WERI-Rb-1 (cell line): ENCODE data around the gene AGT.
"Not testable (repeated sequence)": the region's sequence is repeated elsewhere in the genome, so short reads cannot be mapped to it uniquely, and the experiment has no call there.

ENCODE experiments used
- DNase-seq: peaks from one replicate; pipeline ENCODE4 v3.0.0-alpha.2; 2020
- H3K27ac ChIP-seq: fragments of 250-450 bp; sonication (Bioruptor Pico); 2 replicates; pipeline ENCODE4 v1.5.1; 2020; ENCODE audit warnings: mild to moderate bottlenecking, moderate library complexity
- H3K27me3 ChIP-seq: fragments of 250-450 bp; sonication (Bioruptor Pico); 2 replicates; pipeline ENCODE4 v1.5.1; 2021; ENCODE audit warnings: mild to moderate bottlenecking, low read depth, moderate library complexity; ENCODE audit not compliant: insufficient read depth, severe bottlenecking
- H3K36me3 ChIP-seq: fragments of 250-450 bp; sonication (Bioruptor Pico); 2 replicates; pipeline ENCODE4 v1.5.1; 2020; ENCODE audit warnings: mild to moderate bottlenecking, moderate library complexity
- H3K4me3 ChIP-seq: 2 replicates; pipeline ENCODE4 v1.5.1; 2011; ENCODE audit warnings: low read depth, mild to moderate bottlenecking, control low read depth, low read length
- H3K9me3 ChIP-seq: fragments of 250-450 bp; sonication (Bioruptor Pico); 2 replicates; pipeline ENCODE4 v1.5.1; 2021; ENCODE audit warnings: mild to moderate bottlenecking, moderate library complexity; ENCODE audit not compliant: severe bottlenecking
- CTCF ChIP-seq: IDR thresholded peaks from 2 replicates; pipeline ENCODE4 v1.5.1; 2011; ENCODE audit warnings: low read depth, mild to moderate bottlenecking, control low read depth, inconsistent platforms, low read length

Gene AGT

GRCh38 chr1:230725256-230726012, 11.5 kb upstream of the AGT start:
- Histone ChIP-seq H3K4me3 (no peak overlapping the region), H3K36me3 (no peaks in the 10 kb centered on the region), H3K9me3 (peaks cover 16% of the 10 kb centered on the region), H3K27me3 (no peaks in the 10 kb centered on the region), H3K27ac (no peak overlapping the region)
- no peak for TF ChIP-seq CTCF
- no peak for DNase-seq

- not testable (repeated sequence) for H3K27me3 ChIP-seq, H3K4me3 ChIP-seq, H3K27ac ChIP-seq, H3K36me3 ChIP-seq, DNase-seq
- peaks cover 16% of the 10 kb centered on the region for H3K9me3 ChIP-seq
Measured at GRCh38 chr1:230721849-230722522, 8.1 kb upstream of the AGT start.

GRCh38 chr1:230717251-230717650, 3.3 kb upstream of the AGT start:
- no peak for TF ChIP-seq CTCF
- Histone ChIP-seq H3K9me3 (peaks cover 14% of the 10 kb centered on the region), H3K4me3 (no peak overlapping the region), H3K27ac (no peak overlapping the region), H3K36me3 (no peaks in the 10 kb centered on the region), H3K27me3 (no peaks in the 10 kb centered on the region)
- no peak for DNase-seq

GRCh38 chr1:230716453-230716852, 2.5 kb upstream of the AGT start:
- H3K9me3 ChIP-seq, DNase-seq, H3K36me3 ChIP-seq, H3K27ac ChIP-seq, H3K4me3 ChIP-seq, H3K27me3 ChIP-seq: not testable (repeated sequence)

GRCh38 chr1:230715510-230715909, 1.6 kb upstream of the AGT start:
- Histone ChIP-seq H3K27me3 (no peaks in the 10 kb centered on the region), H3K27ac (no peak overlapping the region), H3K4me3 (no peak overlapping the region), H3K9me3 (peaks cover 2% of the 10 kb centered on the region), H3K36me3 (no peaks in the 10 kb centered on the region)
- DNase-seq: no peak
- TF ChIP-seq CTCF: peak; percentile 26; the same call in 1 of the 2 replicates

- Histone ChIP-seq H3K36me3 (no peaks in the 10 kb centered on the region), H3K4me3 (no peak overlapping the region), H3K27me3 (no peaks in the 10 kb centered on the region), H3K27ac (no peak overlapping the region), H3K9me3 (peaks cover 2% of the 10 kb centered on the region)
- DNase-seq: no peak
- TF ChIP-seq CTCF: no peak
Measured at GRCh38 chr1:230713547-230713914, 391 bp downstream of the AGT start.
